ENCODE results near the gene GDPD3. TPM values are rescaled to one million over a fixed set of nuclear protein-coding genes. Genes with fewer than 3 reads are reported as not detected.

The GDPD3 gene
- total and polyA plus RNA-seq, 10 of the 15 experiments (the other 5 are each of a cell fraction or from before 2014, with no cell fraction given): 0.29 to 3.3 (median 0.97) TPM

- TF ChIP-seq EGR1 (IDR thresholded peaks at IDR 0.05; ENCODE audit: borderline replicate concordance in 1 of 2, low read depth in 2 of 2, low read length in 2 of 2): 0 out of 3 replicates have a peak, but pooled peaks of 1 of the 2 experiments have one; percentile 28
- peak; percentile 46 for TF ChIP-seq RELA (IDR thresholded peaks at IDR 0.05; ENCODE audit: borderline replicate concordance, partially characterized antibody)
- peak; percentile 18 for TF ChIP-seq HDAC6 (IDR thresholded peaks at IDR 0.05; ENCODE audit: unreplicated experiment)
- no peak for TF ChIP-seq RCOR1 (conservative IDR thresholded peaks at IDR 0.05; ENCODE audit: low read depth, low read length)
- no peak for TF ChIP-seq ATF7 (IDR thresholded peaks at IDR 0.05; ENCODE audit: low read depth)
- TF ChIP-seq CBX5 (IDR thresholded peaks at IDR 0.05; ENCODE audit: low read depth): no peak
- TF ChIP-seq DPF2 (IDR thresholded peaks at IDR 0.05): no peak
- no peak for TF ChIP-seq STAT1 (conservative IDR thresholded peaks at IDR 0.05)
- TF ChIP-seq POLR2AphosphoS2 (IDR thresholded peaks at IDR 0.05; ENCODE audit: low read depth, low read length): no peak
- TF ChIP-seq YY1 (IDR thresholded peaks at IDR 0.05; ENCODE audit: low read depth, low read length): no peak
- peak; percentile 62; the same call in 1 of the 2 replicates for TF ChIP-seq LARP7 (IDR thresholded peaks at IDR 0.05)
Observed at GRCh38 chr16:30065943-30066760, 47.2 kb downstream of the GDPD3 start (continued).
